HepG2 (cell line): ENCODE measurements around the gene OTUD7B. TPM values are rescaled to one million over a fixed set of nuclear protein-coding genes. Genes with fewer than 3 reads are reported as not detected.

Experiments used
- ETV6 ChIP-seq: sonication (generic); formaldehyde crosslinking; conservative IDR thresholded peaks from 2 replicates; pipeline ENCODE4 v1.4.0; 2020; ENCODE audit warnings: missing genetic modification reagents
- KIAA2018 ChIP-seq: sonication (generic); formaldehyde crosslinking; IDR thresholded peaks from 2 replicates; pipeline ENCODE4 v1.5.0; 2020; ENCODE audit warnings: mild to moderate bottlenecking, missing genetic modification reagents, borderline replicate concordance
- MATR3 ChIP-seq: sonication (generic); formaldehyde crosslinking; IDR thresholded peaks from 2 replicates; pipeline ENCODE4 v1.4.0; 2020; ENCODE audit warnings: missing genetic modification reagents
- NCOA2 ChIP-seq: sonication (generic); formaldehyde crosslinking; IDR thresholded peaks from 2 replicates; pipeline ENCODE4 v1.8.0; 2022; ENCODE audit warnings: inconsistent platforms
- NFIB ChIP-seq: sonication (generic); formaldehyde crosslinking; IDR thresholded peaks from 2 replicates; pipeline ENCODE4 v1.9.0; 2021; ENCODE audit warnings: missing genetic modification reagents, mild to moderate bottlenecking, borderline replicate concordance
- PAXIP1 ChIP-seq: sonication (generic); formaldehyde crosslinking; conservative IDR thresholded peaks from 2 replicates; pipeline ENCODE4 v1.4.0; 2020; ENCODE audit warnings: mild to moderate bottlenecking, missing genetic modification reagents, moderate library complexity
- RXRB ChIP-seq: IDR thresholded peaks from 2 replicates; pipeline ENCODE4 v1.6.1; 2016; ENCODE audit warnings: borderline replicate concordance, missing genetic modification reagents, missing compliant biosample characterization
- SIN3B ChIP-seq: fragments of 150-350 bp; IDR thresholded peaks from 2 replicates; pipeline ENCODE4 v1.6.1; 2014; ENCODE audit warnings: low read length
- ZBTB21 ChIP-seq: sonication (generic); formaldehyde crosslinking; IDR thresholded peaks from 2 replicates; pipeline ENCODE4 v1.4.0; 2020; ENCODE audit warnings: missing genetic modification reagents
- ZKSCAN1 ChIP-seq: fragments of 150-350 bp; IDR thresholded peaks from 2 replicates; pipeline ENCODE4 v1.6.1; 2014; ENCODE audit warnings: low read length
- ZNF17 ChIP-seq: sonication (generic); formaldehyde crosslinking; IDR thresholded peaks from 2 replicates; pipeline ENCODE4 v1.5.0; 2020; ENCODE audit warnings: mild to moderate bottlenecking, missing genetic modification reagents
- ZNF235 ChIP-seq: sonication (generic); formaldehyde crosslinking; IDR thresholded peaks from 2 replicates; pipeline ENCODE4 v1.8.1; 2023; ENCODE audit warnings: mild to moderate bottlenecking, missing genetic modification reagents, borderline replicate concordance
- ZNF543 ChIP-seq: sonication (generic); formaldehyde crosslinking; IDR thresholded peaks from 2 replicates; pipeline ENCODE4 v1.4.0; 2020; ENCODE audit warnings: mild to moderate bottlenecking, missing genetic modification reagents
- ZNF83 ChIP-seq: sonication (generic); formaldehyde crosslinking; IDR thresholded peaks from 2 replicates; pipeline ENCODE4 v1.4.0; 2020; ENCODE audit warnings: missing genetic modification reagents, mild to moderate bottlenecking, borderline replicate concordance
- polyA plus RNA-seq, 8 experiments: library from polyadenylated mRNA; depleted of rRNA in 3 of 8; stranded (reverse) in 7 of 8; unstranded in 1 of 8; fragments of >200 nt; fragmentation: Illumina TruSeq in 4 of 8; extraction: Trizol in 4 of 8; gene quantifications; 2 replicates each; pipeline versions ENCODE4 v1.2.1 to v1.2.3, GENCODE V29; 2011 to 2016; ENCODE audit warnings: low read depth in 4 of 8, missing spikeins in 1 of 8, mixed read lengths in 1 of 8; ENCODE audit not compliant: insufficient read depth in 1 of 8
- total RNA-seq, 5 experiments: library from RNA; depleted of rRNA; stranded (reverse); fragments of >200 nt; fragmentation: Illumina TruSeq; extraction: Trizol; gene quantifications; 2 replicates each; pipeline ENCODE4 v1.2.3, GENCODE V29; 2016; ENCODE audit warnings: low read depth in 1 of 5
- TF ChIP-seq, protein P1 (sequence below): IDR thresholded peaks from 2 replicates; pipeline ENCODE4 v1.6.1; 2012; ENCODE audit warnings: low read length, improper control_type of control experiment

OTUD7B gene
- total and polyA plus RNA-seq, 2 of the 13 experiments (the other 11 are each of a cell fraction or from before 2014, with no cell fraction given): 5.1 to 11.2 TPM

GRCh38 chr1:149888247-149888998 lies 122.1 kb downstream of the OTUD7B start (continued):
- TF ChIP-seq PAXIP1 (CRISPR knock-in tag): no peak
- TF ChIP-seq, protein P1, sequence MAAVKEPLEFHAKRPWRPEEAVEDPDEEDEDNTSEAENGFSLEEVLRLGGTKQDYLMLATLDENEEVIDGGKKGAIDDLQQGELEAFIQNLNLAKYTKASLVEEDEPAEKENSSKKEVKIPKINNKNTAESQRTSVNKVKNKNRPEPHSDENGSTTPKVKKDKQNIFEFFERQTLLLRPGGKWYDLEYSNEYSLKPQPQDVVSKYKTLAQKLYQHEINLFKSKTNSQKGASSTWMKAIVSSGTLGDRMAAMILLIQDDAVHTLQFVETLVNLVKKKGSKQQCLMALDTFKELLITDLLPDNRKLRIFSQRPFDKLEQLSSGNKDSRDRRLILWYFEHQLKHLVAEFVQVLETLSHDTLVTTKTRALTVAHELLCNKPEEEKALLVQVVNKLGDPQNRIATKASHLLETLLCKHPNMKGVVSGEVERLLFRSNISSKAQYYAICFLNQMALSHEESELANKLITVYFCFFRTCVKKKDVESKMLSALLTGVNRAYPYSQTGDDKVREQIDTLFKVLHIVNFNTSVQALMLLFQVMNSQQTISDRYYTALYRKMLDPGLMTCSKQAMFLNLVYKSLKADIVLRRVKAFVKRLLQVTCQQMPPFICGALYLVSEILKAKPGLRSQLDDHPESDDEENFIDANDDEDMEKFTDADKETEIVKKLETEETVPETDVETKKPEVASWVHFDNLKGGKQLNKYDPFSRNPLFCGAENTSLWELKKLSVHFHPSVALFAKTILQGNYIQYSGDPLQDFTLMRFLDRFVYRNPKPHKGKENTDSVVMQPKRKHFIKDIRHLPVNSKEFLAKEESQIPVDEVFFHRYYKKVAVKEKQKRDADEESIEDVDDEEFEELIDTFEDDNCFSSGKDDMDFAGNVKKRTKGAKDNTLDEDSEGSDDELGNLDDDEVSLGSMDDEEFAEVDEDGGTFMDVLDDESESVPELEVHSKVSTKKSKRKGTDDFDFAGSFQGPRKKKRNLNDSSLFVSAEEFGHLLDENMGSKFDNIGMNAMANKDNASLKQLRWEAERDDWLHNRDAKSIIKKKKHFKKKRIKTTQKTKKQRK: no peak
- no peak for TF ChIP-seq ZNF83 (CRISPR knock-in tag)
- no peak for TF ChIP-seq ETV6 (CRISPR knock-in tag)
- TF ChIP-seq MATR3 (CRISPR knock-in tag): no peak
- no peak for TF ChIP-seq RXRB
- TF ChIP-seq ZNF235 (CRISPR knock-in tag): no peak
- TF ChIP-seq ZNF543 (CRISPR knock-in tag): no peak
- no peak for TF ChIP-seq ZNF17
- TF ChIP-seq KIAA2018 (CRISPR knock-in tag): no peak
- TF ChIP-seq NFIB (CRISPR knock-in tag): no peak
- no peak for TF ChIP-seq ZKSCAN1
- no peak for TF ChIP-seq NCOA2
- no peak for TF ChIP-seq ZBTB21 (CRISPR knock-in tag)
- no peak for TF ChIP-seq SIN3B
